IPS-18a (cell line): Measurements from ENCODE around the gene CDH13.

Source experiments
- H3K27ac ChIP-seq: one replicate; pipeline ENCODE4 v1.5.1; 2013; ENCODE audit warnings: low read length
- H3K27me3 ChIP-seq: one replicate; pipeline ENCODE4 v1.6.1; 2013; ENCODE audit warnings: mild to moderate bottlenecking, low read length; ENCODE audit not compliant: control insufficient read depth, insufficient read depth
- H3K36me3 ChIP-seq: one replicate; pipeline ENCODE4 v1.6.1; 2013; ENCODE audit warnings: low read depth, low read length; ENCODE audit not compliant: control insufficient read depth
- H3K4me1 ChIP-seq: one replicate; pipeline ENCODE4 v1.6.1; 2013; ENCODE audit warnings: low read depth, low read length; ENCODE audit not compliant: control insufficient read depth
- H3K4me3 ChIP-seq: one replicate; pipeline ENCODE4 v1.5.1; 2013; ENCODE audit warnings: low read length
- H3K9ac ChIP-seq: one replicate; pipeline ENCODE4 v1.6.1; 2013; ENCODE audit warnings: mild to moderate bottlenecking, low read length, moderate library complexity
- H3K9me3 ChIP-seq: one replicate; pipeline ENCODE4 v1.6.1; 2013; ENCODE audit warnings: low read depth, low read length; ENCODE audit not compliant: control insufficient read depth

The CDH13 gene

GRCh38 chr16:83350481-83350880 lies 723.7 kb downstream of the CDH13 start:
- no peaks in the 10 kb centered on the region for H3K4me1 ChIP-seq
- H3K9me3 ChIP-seq = no peaks in the 10 kb centered on the region
- H3K9ac ChIP-seq = no peak overlapping the region
- no peak overlapping the region for H3K4me3 ChIP-seq
- H3K36me3 ChIP-seq = no peaks in the 10 kb centered on the region
- H3K27ac ChIP-seq = no peak overlapping the region
- H3K27me3 ChIP-seq = no peaks in the 10 kb centered on the region

DNA sequence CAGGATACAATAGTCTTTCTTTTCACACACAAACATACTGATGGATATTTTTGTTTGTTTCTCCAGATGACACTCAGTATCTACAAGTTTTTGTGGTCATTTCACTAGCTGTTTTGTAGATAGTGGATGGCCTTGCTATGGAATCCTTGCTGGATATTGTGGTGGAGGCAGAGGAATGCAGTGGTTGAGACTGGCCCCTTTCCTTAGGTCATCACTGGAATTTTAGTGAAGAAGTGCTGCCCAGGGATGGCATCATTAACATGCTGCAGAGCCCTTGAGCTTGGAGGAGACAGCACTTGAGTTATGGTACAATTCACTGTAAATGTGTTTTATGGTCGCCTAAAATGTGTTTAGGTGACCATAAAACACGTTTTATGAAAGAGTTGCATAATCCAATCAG lies 725.1 kb downstream of the CDH13 start:
- Histone ChIP-seq H3K9ac (no peak overlapping the region), H3K9me3 (no peaks in the 10 kb centered on the region), H3K27ac (no peak overlapping the region), H3K4me3 (no peak overlapping the region), H3K4me1 (no peaks in the 10 kb centered on the region), H3K36me3 (no peaks in the 10 kb centered on the region), H3K27me3 (no peaks in the 10 kb centered on the region)

DNA sequence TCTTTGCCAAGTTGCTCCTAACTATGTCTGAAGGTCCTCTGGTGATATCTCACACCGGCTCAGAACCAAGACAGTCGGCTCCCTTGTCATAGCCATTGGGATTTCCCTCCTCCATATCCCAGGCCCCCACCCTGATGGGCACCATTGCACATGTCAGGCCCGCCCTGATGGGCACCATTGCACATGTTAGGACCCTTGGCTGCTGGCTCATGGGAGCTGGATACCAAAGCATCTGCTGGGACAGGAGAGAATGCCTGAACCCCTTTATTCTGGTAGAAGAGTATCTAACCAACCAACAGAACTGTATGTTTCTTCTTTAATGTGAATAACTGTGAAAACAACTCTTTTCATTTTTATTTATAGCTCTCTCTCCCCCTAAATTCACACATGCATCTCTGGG lies 726.5 kb downstream of the CDH13 start:
- no peaks in the 10 kb centered on the region for H3K36me3 ChIP-seq
- H3K9ac ChIP-seq = no peak overlapping the region
- H3K9me3 ChIP-seq = no peaks in the 10 kb centered on the region
- no peaks in the 10 kb centered on the region for H3K4me1 ChIP-seq
- no peak overlapping the region for H3K4me3 ChIP-seq
- H3K27me3 ChIP-seq = no peaks in the 10 kb centered on the region
- H3K27ac ChIP-seq = no peak overlapping the region

DNA sequence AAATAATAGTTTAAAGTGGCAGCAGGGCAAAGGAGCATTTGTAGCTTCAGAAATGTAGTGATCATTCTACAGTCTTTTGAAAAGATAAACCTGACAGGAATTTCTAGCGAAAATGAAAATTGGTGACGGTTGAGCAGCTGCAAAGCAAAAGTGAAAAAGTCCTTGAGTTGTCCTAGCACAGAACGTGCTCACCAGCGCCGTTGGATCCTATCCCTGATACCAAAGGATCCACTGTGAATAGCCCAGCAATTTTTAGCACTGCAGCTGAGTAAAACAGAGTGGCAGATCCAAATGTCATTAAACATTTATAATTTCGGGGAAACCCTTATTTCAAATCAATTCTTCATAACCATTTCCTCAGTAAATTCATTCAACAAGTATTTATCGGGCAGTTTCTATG lies 727.2 kb downstream of the CDH13 start:
- H3K4me1 ChIP-seq = no peaks in the 10 kb centered on the region
- H3K27me3 ChIP-seq = no peaks in the 10 kb centered on the region
- H3K36me3 ChIP-seq = no peaks in the 10 kb centered on the region

DNA sequence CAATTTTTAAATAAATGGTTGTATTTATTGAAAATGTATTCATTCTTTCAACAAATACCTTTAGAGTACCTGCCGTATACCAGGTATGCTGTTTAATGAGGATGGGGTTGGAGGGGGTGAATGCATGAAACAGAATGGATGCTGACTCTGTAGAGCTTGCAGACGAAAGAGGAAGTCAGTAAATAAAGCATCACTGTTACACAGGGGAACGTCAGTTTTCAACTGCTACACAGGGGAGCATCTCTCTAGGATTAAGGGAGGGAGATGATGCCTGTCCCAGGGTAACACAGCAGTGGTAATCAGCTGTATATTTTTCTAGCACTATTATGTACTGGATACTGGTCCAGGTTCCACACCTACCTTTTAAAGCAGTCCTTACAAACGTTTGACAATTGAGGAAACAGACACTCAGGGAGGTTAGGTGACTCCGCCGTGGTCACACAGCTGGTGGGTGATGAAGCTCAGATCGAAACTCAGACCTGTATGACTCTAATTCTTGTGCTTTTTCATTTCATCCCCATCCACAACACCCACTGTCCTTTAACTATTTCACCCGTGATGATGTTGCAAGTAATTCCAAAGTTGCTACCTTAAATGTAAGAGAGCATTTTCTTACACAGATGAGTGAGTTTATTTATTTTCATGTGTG lies 728.9 kb downstream of the CDH13 start:
- H3K4me3 ChIP-seq = no peak overlapping the region
- no peaks in the 10 kb centered on the region for H3K27me3 ChIP-seq
- H3K9ac ChIP-seq = no peak overlapping the region
- no peak overlapping the region for H3K27ac ChIP-seq
- H3K4me1 ChIP-seq = no peaks in the 10 kb centered on the region
- no peaks in the 10 kb centered on the region for H3K9me3 ChIP-seq
- no peaks in the 10 kb centered on the region for H3K36me3 ChIP-seq

More for the DNA sequence above, 727.2 kb downstream of the CDH13 start:
- no peaks in the 10 kb centered on the region for H3K9me3 ChIP-seq
- no peak overlapping the region for H3K9ac ChIP-seq
- no peak overlapping the region for H3K4me3 ChIP-seq
- H3K27ac ChIP-seq = no peak overlapping the region

- no peak overlapping the region for H3K9ac ChIP-seq
- H3K9me3 ChIP-seq = no peaks in the 10 kb centered on the region
- H3K4me1 ChIP-seq = no peaks in the 10 kb centered on the region
- no peaks in the 10 kb centered on the region for H3K27me3 ChIP-seq
- no peak overlapping the region for H3K27ac ChIP-seq
- H3K36me3 ChIP-seq = no peaks in the 10 kb centered on the region
- no peak overlapping the region for H3K4me3 ChIP-seq
Measured at GRCh38 chr16:83356266-83356665, 729.5 kb downstream of the CDH13 start.

GRCh38 chr16:83356986-83357385 lies 730.2 kb downstream of the CDH13 start:
- H3K9me3 ChIP-seq = no peaks in the 10 kb centered on the region
- H3K4me1 ChIP-seq = no peaks in the 10 kb centered on the region
- H3K27ac ChIP-seq = no peak overlapping the region
- H3K27me3 ChIP-seq = no peaks in the 10 kb centered on the region
- H3K4me3 ChIP-seq = no peak overlapping the region
- H3K36me3 ChIP-seq = no peaks in the 10 kb centered on the region
- H3K9ac ChIP-seq = no peak overlapping the region

- Histone ChIP-seq H3K4me1 (no peaks in the 10 kb centered on the region), H3K9me3 (no peaks in the 10 kb centered on the region), H3K27ac (no peak overlapping the region), H3K36me3 (no peaks in the 10 kb centered on the region), H3K27me3 (no peaks in the 10 kb centered on the region), H3K4me3 (no peak overlapping the region), H3K9ac (no peak overlapping the region)
Measured at GRCh38 chr16:83363521-83363920, 736.8 kb downstream of the CDH13 start.

DNA sequence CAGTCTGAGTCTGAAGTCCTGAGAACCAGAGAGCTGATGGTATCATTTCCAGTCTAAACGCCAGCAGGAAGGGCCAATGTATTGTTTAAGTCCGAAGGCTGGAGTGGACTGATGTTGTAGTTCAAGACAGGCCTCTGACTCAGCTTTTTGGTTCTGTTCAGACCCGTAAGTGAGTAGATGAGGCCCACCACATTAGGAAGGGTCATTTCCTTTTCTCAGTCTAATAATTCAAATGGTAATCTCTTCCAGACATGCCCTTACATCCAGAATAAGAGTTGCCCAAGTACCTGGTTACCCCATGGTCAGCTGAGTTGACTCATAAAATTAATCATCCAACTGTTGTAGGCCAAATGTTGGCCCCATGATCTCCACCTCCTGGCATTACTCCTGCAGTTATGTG lies 738.4 kb downstream of the CDH13 start:
- Histone ChIP-seq H3K36me3 (no peaks in the 10 kb centered on the region), H3K4me3 (no peak overlapping the region), H3K27ac (no peak overlapping the region), H3K27me3 (no peaks in the 10 kb centered on the region), H3K9ac (no peak overlapping the region), H3K4me1 (no peaks in the 10 kb centered on the region), H3K9me3 (no peaks in the 10 kb centered on the region)

- no peaks in the 10 kb centered on the region for H3K27me3 ChIP-seq
- H3K4me3 ChIP-seq = no peak overlapping the region
- H3K9ac ChIP-seq = no peak overlapping the region
- H3K36me3 ChIP-seq = no peaks in the 10 kb centered on the region
- no peaks in the 10 kb centered on the region for H3K4me1 ChIP-seq
- no peaks in the 10 kb centered on the region for H3K9me3 ChIP-seq
- H3K27ac ChIP-seq = no peak overlapping the region
Measured at GRCh38 chr16:83366228-83366627, 739.5 kb downstream of the CDH13 start.

DNA sequence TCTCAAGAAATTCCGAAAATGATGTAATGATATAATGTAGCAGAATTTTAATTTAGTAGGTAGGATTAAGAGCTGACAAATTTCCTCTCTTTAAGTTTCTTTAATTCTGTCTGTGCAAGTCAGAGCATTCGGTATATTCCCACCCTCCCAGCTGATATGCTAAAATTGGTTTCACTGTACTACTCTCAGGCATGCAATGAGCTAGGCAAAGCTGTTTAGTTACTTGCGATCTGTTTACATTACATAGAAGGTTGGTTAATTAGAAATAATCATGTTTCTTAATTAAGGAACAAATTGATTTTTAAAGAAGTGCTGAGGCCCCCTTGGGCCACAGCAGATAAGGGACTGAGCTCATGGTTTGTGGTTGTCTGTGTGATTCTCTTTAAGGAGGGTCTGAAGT lies 748.2 kb downstream of the CDH13 start:
- no peak overlapping the region for H3K27ac ChIP-seq
- H3K4me3 ChIP-seq = no peak overlapping the region
- no peaks in the 10 kb centered on the region for H3K4me1 ChIP-seq
- H3K9me3 ChIP-seq = no peaks in the 10 kb centered on the region
- no peaks in the 10 kb centered on the region for H3K27me3 ChIP-seq
- no peaks in the 10 kb centered on the region for H3K36me3 ChIP-seq
- H3K9ac ChIP-seq = no peak overlapping the region

DNA sequence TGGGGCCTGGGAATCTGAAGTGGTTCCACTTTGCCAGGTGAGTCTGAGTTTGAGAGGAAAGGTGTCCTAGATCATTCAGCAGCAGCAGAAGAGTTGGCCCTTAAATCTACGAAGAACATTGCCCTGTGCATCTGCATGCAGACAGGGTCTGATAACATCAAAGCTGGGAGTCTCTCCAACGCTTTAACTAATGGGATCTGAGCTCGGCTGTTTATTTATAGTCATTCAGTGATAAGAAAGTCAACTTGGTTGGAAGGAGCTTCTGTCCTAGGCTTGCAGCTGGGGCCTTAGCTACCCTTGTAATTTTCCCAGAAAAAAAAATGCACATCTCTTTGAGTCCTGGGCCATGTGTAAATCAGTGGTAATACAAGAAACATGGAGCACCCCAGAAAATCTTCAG lies 763.0 kb downstream of the CDH13 start:
- Histone ChIP-seq H3K27ac (no peak overlapping the region), H3K27me3 (no peaks in the 10 kb centered on the region), H3K36me3 (no peaks in the 10 kb centered on the region), H3K9ac (no peak overlapping the region), H3K4me3 (no peak overlapping the region), H3K4me1 (no peaks in the 10 kb centered on the region), H3K9me3 (no peaks in the 10 kb centered on the region)
